Activated CD8-positive, alpha-beta memory T cell treated with anti-CD3 and anti-CD28 coated beads, Interleukin-2, amount 50 U/mL, for 24 hours (primary cell): ENCODE measurements around the gene ZNF705A.
"Not testable (repeated sequence)": the region's sequence is repeated elsewhere in the genome, so short reads cannot be mapped to it uniquely, and the experiment has no call there.

Source experiments
- DNase-seq: peaks from one replicate; pipeline ENCODE4 v3.0.0-alpha.2; 2020; ENCODE audit errors: extremely low read depth

Gene ZNF705A

DNA sequence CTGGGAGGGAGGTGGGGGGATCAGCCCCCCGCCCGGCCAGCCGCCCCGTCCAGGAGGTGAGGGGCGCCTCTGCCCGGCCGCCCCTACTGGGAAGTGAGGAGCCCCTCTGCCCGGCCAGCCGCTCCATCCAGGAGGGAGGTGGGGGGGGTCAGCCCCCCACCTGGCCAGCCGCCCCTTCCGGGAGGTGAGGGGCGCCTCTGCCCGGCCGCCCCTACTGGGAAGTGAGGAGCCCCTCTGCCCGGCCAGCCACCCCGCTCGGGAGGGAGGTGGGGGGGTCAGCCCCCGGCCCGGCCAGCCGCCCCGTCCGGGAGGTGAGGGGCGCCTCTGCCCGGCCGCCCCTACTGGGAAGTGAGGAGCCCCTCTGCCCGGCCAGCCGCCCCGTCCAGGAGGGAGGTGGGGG lies 27.4 kb downstream of the ZNF705A start:
- DNase-seq: not testable (repeated sequence)

DNA sequence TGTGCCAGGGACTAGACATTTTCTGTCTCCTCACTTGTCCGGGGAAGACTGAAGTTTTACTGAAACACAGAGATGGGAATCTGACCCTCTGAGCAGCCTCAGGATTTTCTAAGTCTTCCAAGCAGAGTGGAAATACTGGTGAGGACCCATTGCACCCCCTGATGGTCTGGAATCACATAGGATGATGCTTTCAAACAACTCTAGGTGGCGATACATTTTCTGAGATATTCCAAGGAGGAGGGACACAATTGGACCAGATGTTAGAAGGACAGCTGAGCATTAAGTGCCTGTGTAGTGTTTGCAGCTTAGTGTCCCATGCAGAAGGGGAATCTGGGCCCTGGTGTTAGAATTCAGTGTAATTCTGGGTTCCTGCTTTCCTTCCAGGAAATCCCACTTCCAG lies 31.3 kb downstream of the ZNF705A start:
- DNase-seq: not testable (repeated sequence)

DNA sequence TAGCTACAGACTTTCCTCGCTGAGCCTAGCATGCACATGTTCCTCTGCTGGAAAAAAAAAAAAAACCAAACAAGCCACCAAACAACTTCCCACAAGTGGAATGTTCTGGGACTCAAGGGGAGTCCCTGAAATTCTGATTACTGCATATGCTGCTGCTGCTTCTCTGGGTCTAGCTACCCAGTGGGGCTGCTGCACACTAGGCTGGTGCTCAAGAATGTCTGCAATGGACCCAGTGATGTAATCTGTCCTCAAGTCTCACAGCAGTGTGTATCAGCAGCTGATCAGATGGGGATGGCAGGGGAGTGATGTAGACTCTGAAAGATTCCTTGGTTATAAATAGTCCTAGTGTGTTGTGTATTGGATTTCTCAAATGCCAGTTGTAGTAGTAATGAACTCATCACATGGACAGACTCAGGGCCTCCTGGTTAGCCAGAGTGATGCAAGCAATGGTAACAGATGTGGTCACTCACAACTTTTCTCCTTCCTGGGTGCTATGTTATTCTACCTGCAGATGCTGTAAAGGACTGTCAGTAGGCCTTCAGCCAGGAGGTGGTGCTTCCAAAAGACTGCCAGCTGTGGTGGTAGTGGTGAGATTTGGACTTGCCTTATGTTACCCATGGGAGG lies 41.0 kb downstream of the ZNF705A start:
- DNase-seq: not testable (repeated sequence)

DNA sequence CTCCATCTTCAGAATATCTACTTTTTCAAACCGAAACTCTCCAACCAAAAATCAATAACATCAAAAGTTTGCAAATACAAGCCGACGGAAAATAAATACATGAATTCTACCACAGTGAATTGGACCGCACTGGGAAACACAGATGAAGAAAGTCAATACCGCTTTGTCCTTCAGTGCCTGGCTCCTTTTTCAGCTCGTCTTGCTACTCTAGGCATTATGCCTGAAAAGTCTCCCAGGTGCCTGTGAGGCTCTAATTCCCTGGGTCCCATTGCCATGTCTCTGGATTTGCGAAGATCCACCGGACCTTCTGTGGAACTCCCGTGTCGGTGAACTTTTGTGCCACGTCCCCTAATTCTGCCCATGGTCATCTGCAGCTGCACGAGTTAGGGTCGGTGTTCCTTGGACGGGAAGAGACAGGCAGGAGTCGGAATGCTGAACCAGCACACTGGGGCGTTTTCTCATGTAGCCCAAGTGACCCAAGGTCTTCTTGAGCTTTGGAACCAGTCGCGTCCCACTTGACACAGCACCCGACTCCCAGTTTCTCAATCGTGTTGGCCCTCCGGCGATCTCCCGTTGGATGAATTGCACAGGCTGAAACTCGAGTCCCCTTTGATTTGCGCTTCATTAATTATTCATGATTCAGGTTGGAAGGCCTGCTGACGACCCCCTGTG lies 62.0 kb downstream of the ZNF705A start:
- not testable (repeated sequence) for DNase-seq

DNA sequence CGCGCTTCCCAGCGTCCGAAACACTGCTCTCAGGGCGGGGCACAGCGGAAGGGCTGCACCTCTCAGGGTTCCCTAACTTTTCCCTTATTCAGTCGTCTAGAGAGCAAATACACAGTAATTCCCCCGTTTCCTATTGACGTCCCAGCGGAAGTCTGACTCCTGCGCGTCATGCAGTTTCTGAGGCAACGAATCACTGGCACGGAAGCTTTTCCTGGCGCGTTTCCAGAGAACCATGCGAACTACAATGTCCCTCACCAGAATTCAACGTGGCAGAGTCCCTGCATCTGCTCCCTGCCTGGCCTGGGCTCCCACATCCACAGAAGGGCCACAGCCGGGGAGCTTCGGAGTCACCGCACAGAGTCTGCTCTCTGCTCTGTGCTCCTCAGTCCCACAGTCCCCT lies 64.6 kb downstream of the ZNF705A start:
- not testable (repeated sequence) for DNase-seq

DNA sequence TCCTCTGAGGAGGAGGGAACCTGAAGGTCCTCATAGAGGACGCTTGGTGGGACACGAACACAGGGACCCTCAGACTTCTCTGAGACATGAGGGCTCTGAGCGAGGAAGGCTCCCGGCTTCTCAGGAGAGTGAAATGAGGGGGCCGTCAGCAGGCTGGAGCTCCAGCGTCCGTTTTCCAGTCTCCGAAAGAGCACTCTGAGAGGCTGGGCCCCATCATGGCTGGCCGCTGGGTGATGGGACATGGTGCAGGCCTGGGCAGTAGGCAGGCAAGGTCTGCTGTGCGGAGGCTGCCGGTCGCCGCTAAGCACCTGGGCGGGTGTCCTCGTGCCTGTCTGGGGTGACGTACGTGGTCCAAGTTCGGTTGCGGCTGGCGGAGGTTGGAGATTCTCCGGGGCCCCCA lies 65.0 kb downstream of the ZNF705A start:
- not testable (repeated sequence) for DNase-seq

DNA sequence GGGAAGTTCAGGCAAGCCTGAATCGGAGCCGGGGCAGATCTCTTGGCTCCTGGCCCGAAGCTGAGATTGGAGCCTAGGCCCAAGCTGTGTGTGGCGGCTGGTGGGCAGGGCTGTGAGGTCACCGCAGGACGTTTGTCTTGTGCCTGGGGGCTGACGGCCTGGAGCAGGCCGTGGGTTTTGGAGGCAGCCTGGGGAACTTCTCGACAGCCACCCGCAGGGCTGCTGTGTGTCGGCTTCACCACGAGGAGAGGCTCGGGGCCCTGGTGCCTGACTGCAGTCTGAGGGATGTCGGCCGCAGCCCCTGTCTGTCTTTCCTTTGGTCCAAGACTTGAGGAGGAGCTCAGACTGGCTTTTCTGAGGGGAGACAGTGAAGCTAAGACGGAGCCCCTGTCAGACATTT lies 65.5 kb downstream of the ZNF705A start:
- not testable (repeated sequence) for DNase-seq

DNA sequence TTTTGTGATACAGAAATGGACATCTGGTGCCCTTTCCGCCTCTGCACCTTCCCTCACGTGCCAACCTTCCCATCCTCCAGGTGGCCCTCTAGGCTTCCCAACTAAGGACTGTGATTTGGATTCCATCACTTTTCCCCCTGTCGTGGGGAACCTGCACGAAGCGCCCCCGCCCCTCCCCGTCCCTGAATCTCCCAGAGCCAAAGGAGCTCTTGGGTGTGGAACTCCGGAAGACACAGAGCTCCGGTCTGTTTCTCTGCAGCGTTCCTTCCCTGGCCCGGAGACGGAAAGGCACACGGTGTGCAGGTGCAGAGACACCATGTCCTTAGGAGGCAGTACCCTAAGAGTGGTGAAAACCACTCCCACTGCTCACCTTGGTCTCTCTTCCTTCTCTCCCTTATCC lies 66.8 kb downstream of the ZNF705A start:
- not testable (repeated sequence) for DNase-seq

DNA sequence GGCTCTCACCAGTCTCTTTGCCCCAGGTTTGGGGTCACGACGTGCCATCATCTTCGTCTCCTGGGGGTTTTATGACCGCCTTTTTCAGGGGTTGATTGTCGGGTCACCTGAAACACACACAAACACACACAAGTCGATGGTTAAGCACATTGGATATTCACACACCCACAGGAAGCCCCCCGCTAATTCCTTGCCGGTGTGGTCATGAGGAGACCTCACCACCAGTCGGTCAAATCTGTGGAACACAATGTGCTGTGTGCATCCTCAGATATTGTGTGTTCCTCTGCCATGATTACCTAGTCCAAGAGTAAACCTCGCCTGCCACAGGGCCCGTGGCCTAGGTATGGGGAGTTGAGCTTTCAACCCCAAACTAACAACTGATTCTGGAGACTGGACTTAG lies 68.0 kb downstream of the ZNF705A start:
- DNase-seq: not testable (repeated sequence)

DNA sequence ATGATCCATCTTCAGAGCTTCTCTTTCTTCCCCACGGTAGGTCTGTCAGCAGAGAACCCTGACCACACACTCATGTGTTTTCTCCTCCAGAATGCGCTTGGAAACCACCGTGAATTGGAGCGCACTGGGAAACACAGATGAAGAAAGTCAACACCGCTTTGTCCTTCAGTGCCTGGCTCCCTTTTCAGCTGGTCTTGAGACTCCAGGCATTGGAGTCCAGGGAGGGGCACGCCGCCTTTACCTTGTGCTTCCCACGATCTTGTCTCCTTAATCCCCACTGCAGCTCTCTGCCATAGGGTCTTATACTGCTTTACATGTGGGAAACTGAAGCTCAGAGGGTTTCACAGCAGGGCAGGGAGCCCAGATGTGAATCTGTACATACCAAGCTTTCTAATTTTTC lies 69.5 kb downstream of the ZNF705A start:
- DNase-seq: no peak

DNA sequence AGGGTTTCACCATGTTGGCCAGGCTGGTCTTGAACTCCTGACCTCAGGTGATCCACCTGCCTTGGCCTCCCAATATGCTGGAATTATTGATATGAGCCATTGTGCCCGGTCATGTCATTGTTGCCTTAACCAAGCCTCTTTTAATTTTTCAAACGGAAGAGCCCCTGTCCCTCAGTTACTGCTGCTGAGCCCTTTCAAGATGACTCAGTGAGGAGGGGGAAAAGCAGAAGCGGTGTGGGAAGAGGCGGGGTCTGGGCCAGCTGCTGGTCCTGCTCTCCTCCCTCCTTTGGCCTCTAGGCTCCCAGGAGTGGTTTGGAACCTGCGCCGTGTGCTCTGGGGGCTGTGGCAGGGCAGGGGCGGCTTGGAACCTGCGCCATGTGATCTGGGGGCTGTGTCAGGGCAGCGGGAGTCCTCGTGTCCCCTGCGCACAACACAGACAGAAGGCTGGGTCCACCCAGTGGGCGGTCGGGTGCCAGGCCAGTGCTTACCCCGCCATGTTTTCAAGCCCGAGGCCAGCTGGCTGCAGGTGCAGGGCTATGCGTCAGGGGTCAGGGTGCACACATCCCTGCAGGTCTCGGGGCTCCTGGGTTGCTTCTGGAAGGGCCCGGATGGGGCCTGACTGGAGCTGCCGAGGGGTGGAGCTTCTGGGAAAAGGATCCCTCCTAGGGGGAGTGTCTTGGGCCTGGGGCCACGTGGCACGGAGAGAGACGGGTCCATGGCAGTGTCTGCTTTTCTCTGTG lies 70.3 kb downstream of the ZNF705A start, which contains the start of gene FAM90A1:
TSS of gene FAM90A1 (minus strand) at position 627 of the 740 bp plus-strand sequence. CDS start 2,786 bp downstream, outside the sequence.
- DNase-seq: not testable (repeated sequence)

DNA sequence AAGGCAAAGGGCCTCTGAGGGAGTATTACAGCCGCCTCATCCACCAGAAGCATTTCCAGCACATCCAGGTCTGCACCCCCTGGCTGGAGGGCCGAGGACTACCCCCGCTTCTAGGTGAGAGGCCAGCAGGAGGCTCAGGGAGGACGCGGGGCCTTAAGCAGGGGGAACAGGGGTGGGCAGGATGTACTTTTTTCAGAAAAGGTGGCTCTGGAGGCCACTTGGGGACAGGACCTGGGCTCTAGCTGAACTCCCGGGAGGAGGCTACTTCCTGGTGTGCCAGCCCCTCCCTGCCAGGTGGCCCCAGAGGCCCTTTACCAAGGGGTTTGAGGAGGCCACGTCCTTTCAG lies 70.9 kb downstream of the ZNF705A start:
- not testable (repeated sequence) for DNase-seq

DNA sequence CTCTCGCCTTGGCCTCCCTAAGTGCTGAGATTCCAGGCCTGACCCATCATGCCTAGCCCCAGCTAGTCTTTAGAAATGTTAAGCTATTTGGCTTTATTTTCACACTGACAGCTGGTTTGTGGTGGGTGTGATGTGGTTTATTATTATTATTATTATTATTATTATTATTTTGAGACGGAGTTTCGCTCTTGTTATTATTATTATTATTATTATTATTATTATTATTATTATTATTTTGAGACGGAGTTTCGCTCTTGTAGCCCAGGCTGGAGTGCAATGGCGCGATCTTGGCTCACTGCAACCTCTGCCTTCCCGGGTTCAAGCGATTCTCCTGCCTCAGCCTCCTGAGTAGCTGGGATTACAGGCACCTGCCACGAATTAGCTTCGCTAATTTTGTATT lies 71.8 kb downstream of the ZNF705A start:
- not testable (repeated sequence) for DNase-seq

DNA sequence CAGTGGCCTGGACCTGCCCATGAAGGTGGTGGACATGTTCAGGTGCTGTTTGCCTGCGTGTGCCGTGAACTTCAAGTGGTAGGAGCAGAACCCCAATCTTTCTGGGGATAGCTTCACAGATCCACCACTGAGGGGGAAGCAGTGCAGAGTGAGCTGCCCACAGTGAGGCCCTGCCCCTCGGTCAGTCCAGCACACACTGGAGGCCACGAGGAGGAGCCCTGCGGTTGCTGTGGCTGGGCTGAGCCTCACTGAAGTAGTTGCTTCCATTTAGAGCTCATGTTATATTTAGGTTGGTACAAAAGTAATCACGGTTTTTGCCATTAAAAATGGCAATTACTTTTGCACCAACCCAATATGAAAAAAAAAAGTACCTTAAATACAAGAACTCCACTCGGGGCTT lies 72.7 kb downstream of the ZNF705A start:
- DNase-seq: not testable (repeated sequence)
